ENCODE measurements around the gene PIM1. TPM values are rescaled to one million over a fixed set of nuclear protein-coding genes. Genes with fewer than 3 reads are reported as not detected.
A peak's percentile ranks its signal among the peaks of the same experiment; 100 is the strongest.

Gene PIM1
- total RNA-seq, 1 donor from 2014 or later = 151 TPM

- H3K27ac Mint-ChIP-seq = peak overlapping the region; percentile 95
- intact Hi-C loops (cut with micrococcal nuclease) = loop anchor here (5.0 kb wide), 2 partner anchors 33 to 258 kb away; no protein-coding TSS in a partner anchor
- no peak for DNase-seq (ENCODE audit: low spot score)
- peak overlapping the region; percentile 94 for H3K4me3 Mint-ChIP-seq (ENCODE audit: low read depth)
- H3K4me1 Mint-ChIP-seq (ENCODE audit: low read depth) = peaks cover 43% of the 10 kb centered on the region
- peaks cover 48% of the 10 kb centered on the region for H3K36me3 Mint-ChIP-seq (ENCODE audit: low read depth)
- no peaks in the 10 kb centered on the region for H3K27me3 Mint-ChIP-seq (ENCODE audit: low read depth)
- H3K9me3 Mint-ChIP-seq = no peaks in the 10 kb centered on the region
Measured at GRCh38 chr6:37170273-37171200, 585 bp downstream of the PIM1 start.

- Mint-ChIP-seq H3K9me3 (no peaks in the 10 kb centered on the region), H3K27me3 (ENCODE audit: low read depth) (no peaks in the 10 kb centered on the region), H3K36me3 (ENCODE audit: low read depth) (peaks cover 56% of the 10 kb centered on the region), H3K4me3 (ENCODE audit: low read depth) (peak overlapping the region; percentile 94), H3K27ac (peak overlapping the region; percentile 95), H3K4me1 (ENCODE audit: low read depth) (peaks cover 49% of the 10 kb centered on the region)
- peak; percentile 39 for DNase-seq (ENCODE audit: low spot score)
- intact Hi-C loops (cut with micrococcal nuclease) = loop anchor here (5.0 kb wide), 2 partner anchors 34 to 259 kb away; no protein-coding TSS in a partner anchor
Measured at GRCh38 chr6:37171201-37171969, 1.4 kb downstream of the PIM1 start.

- H3K27me3 Mint-ChIP-seq (ENCODE audit: low read depth) = no peaks in the 10 kb centered on the region
- intact Hi-C loops (cut with micrococcal nuclease) = loop anchor here (1.0 to 5.0 kb wide), 10 partner anchors 17 to 287 kb away; partner anchors contain the start of gene C6orf89
- peak overlapping the region; percentile 94 for H3K4me3 Mint-ChIP-seq (ENCODE audit: low read depth)
- DNase-seq (ENCODE audit: low spot score) = peak; percentile 91
- peaks cover 55% of the 10 kb centered on the region for H3K4me1 Mint-ChIP-seq (ENCODE audit: low read depth)
- H3K36me3 Mint-ChIP-seq (ENCODE audit: low read depth) = peaks cover 62% of the 10 kb centered on the region
- H3K27ac Mint-ChIP-seq = peak overlapping the region; percentile 95
- no peaks in the 10 kb centered on the region for H3K9me3 Mint-ChIP-seq
Measured at GRCh38 chr6:37171970-37172812, 2.2 kb downstream of the PIM1 start.

GRCh38 chr6:37172912-37173492 is 3.0 kb downstream of the PIM1 start:
- DNase-seq (ENCODE audit: low spot score) = no peak
- Mint-ChIP-seq H3K4me3 (ENCODE audit: low read depth) (peak overlapping the region; percentile 94), H3K27me3 (ENCODE audit: low read depth) (no peaks in the 10 kb centered on the region), H3K4me1 (ENCODE audit: low read depth) (peaks cover 63% of the 10 kb centered on the region), H3K9me3 (no peaks in the 10 kb centered on the region), H3K27ac (peak overlapping the region; percentile 95), H3K36me3 (ENCODE audit: low read depth) (peaks cover 70% of the 10 kb centered on the region)
- intact Hi-C loops (cut with micrococcal nuclease) = loop anchor here (1.0 to 5.0 kb wide), 12 partner anchors 10 to 288 kb away; partner anchors contain the start of gene C6orf89

- H3K4me1 Mint-ChIP-seq (ENCODE audit: low read depth) = peaks cover 61% of the 10 kb centered on the region
- peak overlapping the region; percentile 95 for H3K27ac Mint-ChIP-seq
- intact Hi-C loops (cut with micrococcal nuclease) = loop anchor here (1.0 to 5.0 kb wide), 7 partner anchors 10 to 261 kb away; no protein-coding TSS in a partner anchor
- H3K4me3 Mint-ChIP-seq (ENCODE audit: low read depth) = peak overlapping the region; percentile 94
- no peaks in the 10 kb centered on the region for H3K9me3 Mint-ChIP-seq
- peaks cover 70% of the 10 kb centered on the region for H3K36me3 Mint-ChIP-seq (ENCODE audit: low read depth)
- DNase-seq (ENCODE audit: low spot score) = no peak
- no peaks in the 10 kb centered on the region for H3K27me3 Mint-ChIP-seq (ENCODE audit: low read depth)
Measured at GRCh38 chr6:37173493-37174195, 3.7 kb downstream of the PIM1 start.

GRCh38 chr6:37174196-37174514 is 4.2 kb downstream of the PIM1 start:
- H3K36me3 Mint-ChIP-seq (ENCODE audit: low read depth) = peaks cover 70% of the 10 kb centered on the region

GRCh38 chr6:37174515-37175331 is 4.8 kb downstream of the PIM1 start:
- Mint-ChIP-seq H3K4me1 (ENCODE audit: low read depth) (peaks cover 52% of the 10 kb centered on the region), H3K36me3 (ENCODE audit: low read depth) (peaks cover 70% of the 10 kb centered on the region), H3K4me3 (ENCODE audit: low read depth) (peak overlapping the region; percentile 94), H3K9me3 (no peaks in the 10 kb centered on the region), H3K27ac (peak overlapping the region; percentile 95), H3K27me3 (ENCODE audit: low read depth) (no peaks in the 10 kb centered on the region)
- intact Hi-C loops (cut with micrococcal nuclease) = loop anchor here (5.0 kb wide), 2 partner anchors 37 to 262 kb away; no protein-coding TSS in a partner anchor
- DNase-seq (ENCODE audit: low spot score) = no peak

More at GRCh38 chr6:37174196-37174514, 4.2 kb downstream of the PIM1 start:
- Mint-ChIP-seq H3K9me3 (no peaks in the 10 kb centered on the region), H3K4me1 (ENCODE audit: low read depth) (peaks cover 56% of the 10 kb centered on the region), H3K27ac (peak overlapping the region; percentile 95), H3K27me3 (ENCODE audit: low read depth) (no peaks in the 10 kb centered on the region), H3K4me3 (ENCODE audit: low read depth) (peak overlapping the region; percentile 94)
- DNase-seq (ENCODE audit: low spot score) = no peak
- intact Hi-C loops (cut with micrococcal nuclease) = loop anchor here (5.0 kb wide), 2 partner anchors 37 to 262 kb away; no protein-coding TSS in a partner anchor

- Mint-ChIP-seq H3K27ac (peak overlapping the region; percentile 95), H3K9me3 (no peaks in the 10 kb centered on the region), H3K4me3 (ENCODE audit: low read depth) (peak overlapping the region; percentile 94), H3K27me3 (ENCODE audit: low read depth) (no peaks in the 10 kb centered on the region), H3K36me3 (ENCODE audit: low read depth) (peaks cover 70% of the 10 kb centered on the region), H3K4me1 (ENCODE audit: low read depth) (peaks cover 56% of the 10 kb centered on the region)
- no peak for DNase-seq (ENCODE audit: low spot score)
- intact Hi-C loops (cut with micrococcal nuclease) = no loop called here
Measured at GRCh38 chr6:37175332-37176267, 5.6 kb downstream of the PIM1 start.

GRCh38 chr6:37176268-37177076 is 6.5 kb downstream of the PIM1 start:
- intact Hi-C loops (cut with micrococcal nuclease) = no loop called here
- H3K4me3 Mint-ChIP-seq (ENCODE audit: low read depth) = peak overlapping the region; percentile 94
- no peak for DNase-seq (ENCODE audit: low spot score)
- H3K27me3 Mint-ChIP-seq (ENCODE audit: low read depth) = no peaks in the 10 kb centered on the region
- H3K27ac Mint-ChIP-seq = peak overlapping the region; percentile 58
- no peaks in the 10 kb centered on the region for H3K9me3 Mint-ChIP-seq
- H3K36me3 Mint-ChIP-seq (ENCODE audit: low read depth) = peaks cover 63% of the 10 kb centered on the region
- H3K4me1 Mint-ChIP-seq (ENCODE audit: low read depth) = peaks cover 60% of the 10 kb centered on the region

Data from activated T-helper 2 cell treated with anti-CD3 and anti-CD28 coated beads, Interferon-gamma antibody, Interleukin-2, Interleukin-4, amounts not matched to agents 10 μg/mL and 5 μg/mL and 100 μg/mL, durations not matched to agents 14 hours and 24 hours and 36 hours (primary cell).